Progenitor cell of endocrine pancreas (in vitro differentiated cells): Measurements from ENCODE around the gene CERS6. TPM values are rescaled to one million over a fixed set of nuclear protein-coding genes. Genes with fewer than 3 reads are reported as not detected.

ENCODE experiments used
- DNase-seq: peaks from one replicate; pipeline ENCODE4 v3.0.0; 2021; ENCODE audit warnings: low spot score; ENCODE audit not compliant: unreplicated experiment
- H3K27ac Mint-ChIP-seq: 2 replicates; pipeline ENCODE4 v1.8.0; 2021; ENCODE audit warnings: mild to moderate bottlenecking, moderate library complexity, mixed read lengths
- H3K27me3 Mint-ChIP-seq: 2 replicates; pipeline ENCODE4 v1.8.0; 2021; ENCODE audit warnings: mixed read lengths
- H3K36me3 Mint-ChIP-seq: 2 replicates; pipeline ENCODE4 v1.8.0; 2022; ENCODE audit warnings: mixed read lengths; ENCODE audit not compliant: insufficient read depth
- H3K4me1 Mint-ChIP-seq: 2 replicates; pipeline ENCODE4 v1.8.0; 2021; ENCODE audit warnings: low read depth, mixed read lengths
- H3K4me3 Mint-ChIP-seq: 2 replicates; pipeline ENCODE4 v1.8.0; 2021; ENCODE audit warnings: low read depth, mild to moderate bottlenecking, moderate library complexity, mixed read lengths
- H3K9me3 Mint-ChIP-seq: 2 replicates; pipeline ENCODE4 v1.8.0; 2021; ENCODE audit warnings: low read depth, mixed read lengths
- CTCF ChIP-seq: fragments of 200-600 bp; sonication (generic); IDR thresholded peaks from one replicate; pipeline ENCODE4 v1.5.0; 2021; ENCODE audit warnings: antibody characterized with exemption, mild to moderate bottlenecking; ENCODE audit not compliant: unreplicated experiment
- total RNA-seq: library from RNA; stranded (reverse); gene quantifications from 2 replicates; pipeline ENCODE4 v1.2.1, GENCODE V29; 2021

The CERS6 gene
- total RNA-seq, 1 donor from 2014 or later = 32.5 TPM

GRCh38 chr2:168666339-168666738, 210.3 kb downstream of the CERS6 start:
- H3K36me3 Mint-ChIP-seq = no peaks in the 10 kb centered on the region
- H3K9me3 Mint-ChIP-seq = no peaks in the 10 kb centered on the region
- no peak overlapping the region for H3K4me3 Mint-ChIP-seq
- no peak for TF ChIP-seq CTCF
- no peaks in the 10 kb centered on the region for H3K27me3 Mint-ChIP-seq
- no peak overlapping the region for H3K27ac Mint-ChIP-seq
- DNase-seq = no peak
- H3K4me1 Mint-ChIP-seq = peaks cover 10% of the 10 kb centered on the region

DNA sequence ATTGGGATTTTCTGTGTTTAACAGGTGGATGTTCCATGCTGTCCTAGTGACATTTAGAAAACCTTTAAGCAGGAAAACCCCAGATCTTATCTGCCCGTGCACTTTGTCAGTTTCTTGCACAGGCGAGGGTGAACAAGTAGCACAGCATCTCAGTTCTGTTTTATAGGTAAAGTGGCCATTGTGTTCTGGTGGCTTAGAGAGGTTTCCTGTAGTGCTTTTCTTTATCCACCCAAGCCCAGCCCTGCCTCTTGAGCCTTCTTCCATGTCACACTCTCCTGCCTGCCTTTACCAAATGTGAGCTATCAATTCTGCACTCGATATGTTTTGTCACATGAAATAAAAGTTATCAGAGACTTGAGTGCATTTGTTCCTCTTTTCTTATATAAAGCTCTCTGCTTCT, 211.1 kb downstream of the CERS6 start:
- Mint-ChIP-seq H3K27me3 (no peaks in the 10 kb centered on the region), H3K9me3 (no peaks in the 10 kb centered on the region), H3K4me3 (no peak overlapping the region), H3K4me1 (peaks cover 5% of the 10 kb centered on the region), H3K27ac (no peak overlapping the region), H3K36me3 (no peaks in the 10 kb centered on the region)
- TF ChIP-seq CTCF = no peak
- no peak for DNase-seq

GRCh38 chr2:168669151-168669550, 213.1 kb downstream of the CERS6 start:
- no peaks in the 10 kb centered on the region for H3K36me3 Mint-ChIP-seq
- no peaks in the 10 kb centered on the region for H3K27me3 Mint-ChIP-seq
- peaks cover 5% of the 10 kb centered on the region for H3K4me1 Mint-ChIP-seq
- TF ChIP-seq CTCF = no peak
- no peak overlapping the region for H3K4me3 Mint-ChIP-seq
- no peak overlapping the region for H3K27ac Mint-ChIP-seq
- no peak for DNase-seq
- H3K9me3 Mint-ChIP-seq = no peaks in the 10 kb centered on the region

DNA sequence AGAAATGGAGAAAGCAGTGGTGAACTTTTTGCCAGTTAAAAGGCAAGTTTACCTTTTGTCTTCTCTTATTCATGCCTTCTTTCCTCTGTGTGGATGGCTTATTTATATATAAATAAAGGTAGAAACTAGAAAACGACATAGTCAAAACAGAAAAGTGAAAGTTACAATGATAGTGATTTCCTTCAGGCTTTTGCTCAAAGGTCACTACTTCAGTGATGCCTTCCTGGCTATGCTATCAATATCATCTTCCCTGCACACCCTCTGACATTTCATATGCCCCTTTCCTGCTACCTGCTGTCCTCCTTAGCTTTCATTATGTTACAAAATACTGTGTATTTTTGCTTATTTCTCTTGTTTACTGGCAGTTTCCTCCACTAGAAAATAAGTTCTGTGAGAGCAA, 214.4 kb downstream of the CERS6 start:
- H3K27ac Mint-ChIP-seq = no peak overlapping the region
- no peaks in the 10 kb centered on the region for H3K9me3 Mint-ChIP-seq
- no peak for TF ChIP-seq CTCF

GRCh38 chr2:168671932-168672331, 215.9 kb downstream of the CERS6 start:
- peaks cover 5% of the 10 kb centered on the region for H3K4me1 Mint-ChIP-seq
- H3K4me3 Mint-ChIP-seq = no peak overlapping the region
- no peak for DNase-seq
- no peaks in the 10 kb centered on the region for H3K27me3 Mint-ChIP-seq
- H3K9me3 Mint-ChIP-seq = peaks cover 3% of the 10 kb centered on the region
- no peak for TF ChIP-seq CTCF
- H3K36me3 Mint-ChIP-seq = peaks cover 5% of the 10 kb centered on the region
- no peak overlapping the region for H3K27ac Mint-ChIP-seq

More for the DNA sequence above, 214.4 kb downstream of the CERS6 start:
- no peak for DNase-seq
- Mint-ChIP-seq H3K36me3 (peaks cover 3% of the 10 kb centered on the region), H3K4me1 (peaks cover 5% of the 10 kb centered on the region), H3K27me3 (no peaks in the 10 kb centered on the region), H3K4me3 (no peak overlapping the region)
